Stimulated activated CD4-positive, alpha-beta T cell treated with anti-CD3 and anti-CD28 coated beads, Interleukin-4, amount 100 ng/mL, for 48 hours (primary cell): ENCODE data around the gene RIMKLB.

ENCODE experiments used
- DNase-seq, 2 donors: peaks; one replicate each; pipeline ENCODE4 v3.0.0-alpha.2; 2020; ENCODE audit warnings: low read depth in 2 of 2

RIMKLB gene

GRCh38 chr12:8697476-8698131, at the start of gene RIMKLB:
RIMKLB (plus strand) TSS chr12:8697991; CDS start chr12:8713867, 15,876 bp downstream.
- peak; percentile 60 to 62 for DNase-seq

GRCh38 chr12:8648576-8649205, 49.1 kb upstream of the RIMKLB start:
- DNase-seq = peak; percentile 47 to 69

GRCh38 chr12:8655421-8655820, 42.4 kb upstream of the RIMKLB start:
- no peak for DNase-seq

GRCh38 chr12:8658346-8658745, 39.4 kb upstream of the RIMKLB start:
- no peak for DNase-seq

- no peak for DNase-seq
Measured at GRCh38 chr12:8661016-8661415, 36.8 kb upstream of the RIMKLB start.

- DNase-seq = no peak
Measured at GRCh38 chr12:8661751-8662150, 36.0 kb upstream of the RIMKLB start.

GRCh38 chr12:8662593-8662992, 35.2 kb upstream of the RIMKLB start, which contains the start of gene MFAP5:
MFAP5 (minus strand) TSS chr12:8662826; CDS start chr12:8662104, 722 bp downstream.
- DNase-seq = no peak

- no peak for DNase-seq
Measured at GRCh38 chr12:8664228-8664913, 33.4 kb upstream of the RIMKLB start.

- no peak for DNase-seq
Measured at GRCh38 chr12:8665759-8666158, 32.0 kb upstream of the RIMKLB start.

- DNase-seq = no peak
Measured at GRCh38 chr12:8667270-8667669, 30.5 kb upstream of the RIMKLB start.

GRCh38 chr12:8668441-8668840, 29.4 kb upstream of the RIMKLB start:
- DNase-seq = no peak

GRCh38 chr12:8672381-8672780, 25.4 kb upstream of the RIMKLB start:
- DNase-seq = no peak

- DNase-seq = no peak
Measured at GRCh38 chr12:8675591-8676036, 22.2 kb upstream of the RIMKLB start.

- DNase-seq = no peak
Measured at GRCh38 chr12:8676651-8677050, 21.1 kb upstream of the RIMKLB start.

GRCh38 chr12:8677362-8677761, 20.4 kb upstream of the RIMKLB start:
- no peak for DNase-seq

GRCh38 chr12:8678661-8679111, 19.1 kb upstream of the RIMKLB start:
- DNase-seq = no peak

GRCh38 chr12:8680533-8680932, 17.3 kb upstream of the RIMKLB start:
- DNase-seq = no peak

GRCh38 chr12:8681129-8681884, 16.5 kb upstream of the RIMKLB start:
- no peak for DNase-seq

GRCh38 chr12:8685051-8685450, 12.7 kb upstream of the RIMKLB start:
- no peak for DNase-seq

- no peak for DNase-seq
Measured at GRCh38 chr12:8687846-8688601, 9.8 kb upstream of the RIMKLB start.

GRCh38 chr12:8689681-8690080, 8.1 kb upstream of the RIMKLB start:
- DNase-seq = no peak
